GM12891 (cell line): ENCODE measurements around the gene MYEF2.

Experiments
- POLR2A ChIP-seq: IDR thresholded peaks from 2 replicates; pipeline ENCODE4 v1.6.1; 2011; ENCODE audit warnings: low read depth, low read length, control low read depth
- POLR2AphosphoS5 ChIP-seq: IDR thresholded peaks from 2 replicates; pipeline ENCODE4 v1.6.1; 2011; ENCODE audit warnings: low read depth, low read length, control low read depth
- POU2F2 ChIP-seq: IDR thresholded peaks from 2 replicates; pipeline ENCODE4 v1.6.1; 2011; ENCODE audit warnings: low read depth, mild to moderate bottlenecking, control low read depth, low read length, moderate library complexity
- SPI1 ChIP-seq: IDR thresholded peaks from 2 replicates; pipeline ENCODE4 v1.6.1; 2011; ENCODE audit warnings: low read depth, low read length, control low read depth
- TAF1 ChIP-seq: IDR thresholded peaks from 2 replicates; pipeline ENCODE4 v1.6.1; 2011; ENCODE audit warnings: low read depth, low read length, control low read depth

GRCh38 chr15:48120745-48121144 lies 57.4 kb downstream of the MYEF2 start, which contains the start of gene SLC24A5:
- no peak for TF ChIP-seq SPI1
- no peak for TF ChIP-seq POLR2A
- TF ChIP-seq POU2F2, result no peak
- no peak for TF ChIP-seq POLR2AphosphoS5
- no peak for TF ChIP-seq TAF1
